OCI-LY7 (cell line): ENCODE data around the gene ANTKMT.

Experiments used
- CTCF ChIP-seq: fragments of 200-600 bp; sonication (generic); conservative IDR thresholded peaks from 2 replicates; pipeline ENCODE4 v1.5.1; 2014; ENCODE audit warnings: mild to moderate bottlenecking, antibody characterized with exemption, low read length, moderate library complexity, mixed read lengths
- EZH2phosphoT487 ChIP-seq: fragments of 200-600 bp; sonication (generic); IDR thresholded peaks from 2 replicates; pipeline ENCODE4 v1.6.1; 2018; ENCODE audit warnings: low read depth, borderline replicate concordance, mild to moderate bottlenecking, mixed run types, antibody characterized with exemption, low read length, moderate library complexity, mixed read lengths

- TF ChIP-seq CTCF (no peak), EZH2phosphoT487 (no peak)
These were observed 20.0 kb upstream of the ANTKMT start for GRCh38 chr16:700684-701584.
